22Rv1 (cell line): ENCODE data around the gene ABCG2.

ENCODE experiments used
- ZFX ChIP-seq: fragments of 450-650 bp; IDR thresholded peaks from 2 replicates; pipeline ENCODE4 v1.6.1; 2017; ENCODE audit warnings: antibody characterized with exemption, borderline replicate concordance
- TF ChIP-seq, protein P1 (sequence below): fragments of 450-650 bp; IDR thresholded peaks from 2 replicates; pipeline ENCODE4 v1.5.1; 2017; ENCODE audit warnings: mild to moderate bottlenecking

DNA sequence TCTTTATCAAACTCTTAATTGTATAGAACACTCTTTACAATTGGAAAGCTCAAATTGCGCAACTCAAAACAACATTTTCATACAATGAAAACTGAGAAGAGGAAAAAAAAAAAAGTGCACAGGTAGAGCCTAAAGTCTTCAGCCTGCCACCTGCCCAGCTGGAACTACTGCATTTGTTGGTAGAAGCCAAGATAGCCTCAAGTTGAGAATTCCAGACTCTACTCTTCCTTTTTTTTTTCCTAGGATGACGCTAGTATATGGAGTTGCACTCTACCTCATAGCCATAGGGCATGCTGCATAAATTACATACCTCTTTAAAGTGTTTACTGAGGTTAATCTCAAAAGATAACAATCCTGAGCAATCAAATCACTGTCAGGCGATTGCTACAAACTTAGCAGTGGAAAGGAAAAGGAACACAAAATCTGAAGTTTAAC lies 13.6 kb downstream of the ABCG2 start:
- TF ChIP-seq, protein P1, sequence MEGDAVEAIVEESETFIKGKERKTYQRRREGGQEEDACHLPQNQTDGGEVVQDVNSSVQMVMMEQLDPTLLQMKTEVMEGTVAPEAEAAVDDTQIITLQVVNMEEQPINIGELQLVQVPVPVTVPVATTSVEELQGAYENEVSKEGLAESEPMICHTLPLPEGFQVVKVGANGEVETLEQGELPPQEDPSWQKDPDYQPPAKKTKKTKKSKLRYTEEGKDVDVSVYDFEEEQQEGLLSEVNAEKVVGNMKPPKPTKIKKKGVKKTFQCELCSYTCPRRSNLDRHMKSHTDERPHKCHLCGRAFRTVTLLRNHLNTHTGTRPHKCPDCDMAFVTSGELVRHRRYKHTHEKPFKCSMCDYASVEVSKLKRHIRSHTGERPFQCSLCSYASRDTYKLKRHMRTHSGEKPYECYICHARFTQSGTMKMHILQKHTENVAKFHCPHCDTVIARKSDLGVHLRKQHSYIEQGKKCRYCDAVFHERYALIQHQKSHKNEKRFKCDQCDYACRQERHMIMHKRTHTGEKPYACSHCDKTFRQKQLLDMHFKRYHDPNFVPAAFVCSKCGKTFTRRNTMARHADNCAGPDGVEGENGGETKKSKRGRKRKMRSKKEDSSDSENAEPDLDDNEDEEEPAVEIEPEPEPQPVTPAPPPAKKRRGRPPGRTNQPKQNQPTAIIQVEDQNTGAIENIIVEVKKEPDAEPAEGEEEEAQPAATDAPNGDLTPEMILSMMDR: no peak
- TF ChIP-seq ZFX: no peak
